Central memory CD8-positive, alpha-beta T cell (primary cell): ENCODE results near the gene BZW1.

ENCODE experiments used
- ATAC-seq: fragments of 150-1000 bp; cut with Tn5 transposase; replicated peaks from 2 replicates; pipeline ENCODE4 v1.10.0; 2022; ENCODE audit warnings: mild to moderate bottlenecking, moderate FRiP score, moderate number of reproducible peaks; ENCODE audit not compliant: poor library complexity, severe bottlenecking; ENCODE audit errors: extremely low read depth
- DNase-seq, 2 donors: peaks; one replicate each; pipeline ENCODE4 v3.0.0; 2021; ENCODE audit warnings: low spot score in 2 of 2
- H3K27ac Mint-ChIP-seq: one replicate; pipeline ENCODE4 v1.8.0; 2022; ENCODE audit warnings: low read depth, mild to moderate bottlenecking, moderate library complexity, mixed read lengths
- H3K27me3 Mint-ChIP-seq: one replicate; pipeline ENCODE4 v1.8.0; 2022; ENCODE audit warnings: mixed read lengths
- H3K36me3 Mint-ChIP-seq: one replicate; pipeline ENCODE4 v1.8.0; 2022; ENCODE audit warnings: mild to moderate bottlenecking, moderate library complexity, mixed read lengths; ENCODE audit not compliant: insufficient read depth
- H3K4me1 Mint-ChIP-seq: one replicate; pipeline ENCODE4 v1.8.0; 2022; ENCODE audit warnings: mixed read lengths
- H3K4me3 Mint-ChIP-seq: one replicate; pipeline ENCODE4 v1.8.0; 2022; ENCODE audit warnings: mild to moderate bottlenecking, moderate library complexity, mixed read lengths
- H3K9me3 Mint-ChIP-seq: one replicate; pipeline ENCODE4 v1.8.0; 2022; ENCODE audit warnings: mixed read lengths

BZW1 gene

DNA sequence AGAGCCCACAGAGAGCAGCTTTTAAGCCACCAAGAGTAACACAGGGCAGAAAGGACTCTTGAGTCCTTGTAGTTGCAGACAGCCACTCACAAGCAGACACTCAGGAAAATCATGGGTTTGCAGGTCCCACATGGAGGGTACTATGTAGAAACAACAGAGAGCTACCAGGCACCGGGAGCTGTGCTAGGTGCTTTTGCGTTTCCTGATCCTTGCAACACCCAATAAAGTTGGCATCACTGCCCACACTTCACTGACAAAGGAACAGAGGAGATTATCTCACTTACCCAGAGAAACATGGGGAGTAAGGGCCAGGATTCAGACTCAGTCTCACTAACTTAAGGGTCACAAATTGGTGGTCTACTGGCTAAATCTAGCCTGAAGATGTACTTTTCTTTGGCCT is 32.5 kb upstream of the BZW1 start:
- Mint-ChIP-seq H3K9me3 (no peaks in the 10 kb centered on the region), H3K4me3 (no peak overlapping the region), H3K4me1 (no peaks in the 10 kb centered on the region), H3K36me3 (no peaks in the 10 kb centered on the region), H3K27ac (no peak overlapping the region), H3K27me3 (no peaks in the 10 kb centered on the region)
- no peak for ATAC-seq
- DNase-seq: no peak

DNA sequence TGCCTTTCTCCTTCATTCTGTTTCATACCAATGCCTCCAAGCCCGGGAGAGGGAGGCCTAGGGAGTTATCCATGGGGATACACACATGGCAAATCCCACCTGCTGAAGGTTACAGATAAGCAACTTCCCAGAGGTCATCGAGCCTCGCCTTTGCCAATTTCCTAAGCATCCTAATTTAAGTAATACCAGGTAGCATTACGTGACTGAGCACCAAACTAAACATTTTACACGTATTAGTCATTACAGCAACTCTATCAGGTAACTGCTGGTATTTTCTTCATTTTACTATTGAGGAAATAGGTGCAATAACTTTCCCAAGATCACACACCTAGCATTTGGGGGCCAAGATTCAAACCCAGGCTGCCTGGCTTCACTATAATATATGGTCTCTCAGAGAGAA is 30.1 kb upstream of the BZW1 start:
- ATAC-seq (no peak), DNase-seq (no peak)
- no peak overlapping the region for H3K4me3 Mint-ChIP-seq
- no peaks in the 10 kb centered on the region for H3K9me3 Mint-ChIP-seq
- H3K36me3 Mint-ChIP-seq: no peaks in the 10 kb centered on the region
- no peak overlapping the region for H3K27ac Mint-ChIP-seq
- no peaks in the 10 kb centered on the region for H3K4me1 Mint-ChIP-seq
- no peaks in the 10 kb centered on the region for H3K27me3 Mint-ChIP-seq

- Mint-ChIP-seq H3K4me1 (no peaks in the 10 kb centered on the region), H3K4me3 (no peak overlapping the region), H3K36me3 (no peaks in the 10 kb centered on the region)
Measured at GRCh38 chr2:200782251-200782650, 29.5 kb upstream of the BZW1 start.

DNA sequence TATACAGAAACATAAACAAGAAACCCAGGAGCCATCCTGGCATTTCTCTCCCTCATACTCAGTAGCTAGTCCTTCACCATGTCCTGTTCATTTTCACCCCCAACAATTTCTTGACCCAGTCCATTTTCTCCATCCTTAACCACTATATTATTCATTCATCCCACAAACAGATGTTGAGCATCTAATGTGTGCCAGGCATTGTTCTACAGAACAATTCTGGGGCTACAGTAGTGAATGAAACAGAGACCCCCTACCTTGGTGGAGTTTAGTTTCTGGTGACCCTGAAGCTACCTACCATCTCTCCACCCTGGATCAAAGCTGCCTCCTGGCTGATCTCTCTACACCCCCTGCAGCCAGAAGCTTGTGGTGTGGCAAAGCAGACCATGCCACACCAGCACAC is 27.5 kb upstream of the BZW1 start:
- Mint-ChIP-seq H3K27ac (no peak overlapping the region), H3K4me3 (no peak overlapping the region), H3K4me1 (no peaks in the 10 kb centered on the region), H3K27me3 (peaks cover 16% of the 10 kb centered on the region), H3K36me3 (no peaks in the 10 kb centered on the region), H3K9me3 (no peaks in the 10 kb centered on the region)
- no peak for ATAC-seq
- no peak for DNase-seq

More at GRCh38 chr2:200782251-200782650, 29.5 kb upstream of the BZW1 start:
- DNase-seq (no peak), ATAC-seq (no peak)
- Mint-ChIP-seq H3K27ac (no peak overlapping the region), H3K27me3 (no peaks in the 10 kb centered on the region), H3K9me3 (no peaks in the 10 kb centered on the region)

- Mint-ChIP-seq H3K27me3 (peaks cover 27% of the 10 kb centered on the region), H3K9me3 (no peaks in the 10 kb centered on the region)
- no peak for ATAC-seq
Measured at GRCh38 chr2:200786423-200786822, 25.3 kb upstream of the BZW1 start.

GRCh38 chr2:200786826-200787225 is 24.9 kb upstream of the BZW1 start:
- Mint-ChIP-seq H3K36me3 (no peaks in the 10 kb centered on the region), H3K4me1 (no peaks in the 10 kb centered on the region), H3K27me3 (peaks cover 27% of the 10 kb centered on the region), H3K27ac (no peak overlapping the region), H3K4me3 (no peak overlapping the region), H3K9me3 (no peaks in the 10 kb centered on the region)
- ATAC-seq (no peak), DNase-seq (no peak)

More at GRCh38 chr2:200786423-200786822, 25.3 kb upstream of the BZW1 start:
- no peak for DNase-seq
- Mint-ChIP-seq H3K4me3 (no peak overlapping the region), H3K36me3 (no peaks in the 10 kb centered on the region), H3K27ac (no peak overlapping the region), H3K4me1 (no peaks in the 10 kb centered on the region)

DNA sequence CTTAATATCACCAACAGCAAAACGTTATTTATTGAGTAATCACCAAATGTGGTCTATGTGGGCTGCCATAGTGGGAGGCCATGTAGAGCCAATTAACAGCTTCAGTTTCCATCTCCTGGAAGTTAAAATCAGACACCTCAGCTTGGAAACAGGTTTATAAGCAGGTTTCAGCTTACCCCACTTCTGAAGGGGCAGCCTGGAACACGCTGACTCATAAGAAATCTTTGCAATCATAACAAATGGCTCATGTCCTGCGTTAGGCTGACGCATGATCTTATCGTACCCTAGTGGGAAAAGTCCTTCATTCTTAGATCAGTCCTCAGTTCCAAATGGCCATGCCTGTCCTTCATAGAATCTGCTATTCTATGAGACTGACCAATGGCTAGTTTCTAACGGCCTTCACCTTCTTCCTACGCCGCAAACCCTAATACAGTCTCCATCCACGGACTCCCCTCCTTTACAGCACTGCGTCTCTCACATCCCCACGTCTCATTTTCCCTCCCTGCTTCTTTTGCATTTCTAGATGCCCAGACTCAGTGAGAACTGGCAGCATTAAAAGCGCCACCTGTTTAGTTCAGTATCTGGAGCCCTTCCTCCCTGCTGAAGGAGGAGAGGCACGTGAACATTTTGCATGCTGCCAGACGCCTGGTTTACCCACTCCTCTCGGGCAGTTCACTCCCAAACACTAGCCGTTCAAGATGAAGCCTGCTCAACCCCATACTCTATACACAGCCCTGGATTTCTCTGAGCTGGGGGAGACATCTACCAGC is 24.2 kb upstream of the BZW1 start:
- Mint-ChIP-seq H3K36me3 (no peaks in the 10 kb centered on the region), H3K4me1 (no peaks in the 10 kb centered on the region), H3K4me3 (no peak overlapping the region), H3K27me3 (peaks cover 27% of the 10 kb centered on the region), H3K27ac (no peak overlapping the region), H3K9me3 (no peaks in the 10 kb centered on the region)
- DNase-seq (no peak), ATAC-seq (no peak)

GRCh38 chr2:200788121-200788718 is 23.5 kb upstream of the BZW1 start:
- H3K4me3 Mint-ChIP-seq: no peak overlapping the region
- DNase-seq (no peak), ATAC-seq (no peak)
- peaks cover 27% of the 10 kb centered on the region for H3K27me3 Mint-ChIP-seq
- no peaks in the 10 kb centered on the region for H3K36me3 Mint-ChIP-seq
- H3K27ac Mint-ChIP-seq: no peak overlapping the region
- no peaks in the 10 kb centered on the region for H3K4me1 Mint-ChIP-seq
- no peaks in the 10 kb centered on the region for H3K9me3 Mint-ChIP-seq

- Mint-ChIP-seq H3K4me1 (no peaks in the 10 kb centered on the region), H3K4me3 (no peak overlapping the region), H3K9me3 (no peaks in the 10 kb centered on the region), H3K27me3 (peaks cover 27% of the 10 kb centered on the region), H3K36me3 (no peaks in the 10 kb centered on the region), H3K27ac (no peak overlapping the region)
- ATAC-seq (no peak), DNase-seq (no peak)
Measured at GRCh38 chr2:200790185-200790584, 21.5 kb upstream of the BZW1 start.

DNA sequence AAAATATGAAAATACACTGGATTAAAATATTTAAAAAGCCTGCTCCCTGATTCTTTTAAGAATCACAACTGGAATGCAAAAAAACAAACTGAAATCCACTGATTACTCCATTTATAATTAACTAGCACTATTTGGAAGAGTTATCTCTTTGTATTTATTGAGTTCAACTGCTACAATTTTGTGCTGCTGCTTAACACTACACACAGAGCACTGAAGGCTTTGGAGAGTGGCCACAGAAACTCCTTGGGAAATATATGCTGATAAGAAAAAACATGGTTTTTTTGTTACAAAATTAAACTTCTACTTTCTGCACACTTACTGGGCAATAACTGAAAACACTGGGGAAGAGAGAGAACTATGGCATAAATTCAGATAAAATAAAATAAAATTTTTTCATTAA is 19.8 kb upstream of the BZW1 start:
- ATAC-seq (no peak), DNase-seq (no peak)
- Mint-ChIP-seq H3K27me3 (peaks cover 27% of the 10 kb centered on the region), H3K36me3 (no peaks in the 10 kb centered on the region), H3K9me3 (no peaks in the 10 kb centered on the region), H3K27ac (no peak overlapping the region), H3K4me1 (no peaks in the 10 kb centered on the region), H3K4me3 (no peak overlapping the region)

- Mint-ChIP-seq H3K4me1 (no peaks in the 10 kb centered on the region), H3K27ac (no peak overlapping the region), H3K27me3 (peaks cover 12% of the 10 kb centered on the region), H3K4me3 (no peak overlapping the region), H3K9me3 (no peaks in the 10 kb centered on the region), H3K36me3 (no peaks in the 10 kb centered on the region)
- DNase-seq (no peak), ATAC-seq (no peak)
Measured at GRCh38 chr2:200794143-200794542, 17.6 kb upstream of the BZW1 start.

DNA sequence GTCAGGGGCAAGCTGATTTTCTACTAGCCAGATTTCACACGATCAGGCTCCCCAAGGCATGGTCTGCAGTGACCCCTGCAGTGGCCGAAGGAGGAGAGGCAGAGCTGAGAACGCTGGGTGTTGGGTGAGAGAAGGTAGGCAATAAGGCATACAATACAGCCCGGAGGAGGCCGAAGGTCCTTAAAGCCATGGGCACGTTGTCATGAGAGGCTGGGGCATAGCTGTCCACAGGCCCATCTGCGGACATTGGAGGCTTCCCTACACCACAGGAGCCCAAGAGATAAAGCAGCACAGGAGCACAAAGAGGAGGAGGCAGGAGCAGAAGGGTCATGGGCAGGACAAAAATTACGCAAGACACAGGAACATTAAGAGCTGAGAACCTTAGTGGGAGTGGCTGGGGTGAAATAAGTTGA is 16.7 kb upstream of the BZW1 start:
- Mint-ChIP-seq H3K27ac (no peak overlapping the region), H3K36me3 (no peaks in the 10 kb centered on the region), H3K27me3 (peaks cover 8% of the 10 kb centered on the region), H3K4me3 (no peak overlapping the region), H3K4me1 (no peaks in the 10 kb centered on the region), H3K9me3 (no peaks in the 10 kb centered on the region)
- ATAC-seq (no peak), DNase-seq (no peak)

- ATAC-seq (no peak), DNase-seq (no peak)
- Mint-ChIP-seq H3K4me1 (no peaks in the 10 kb centered on the region), H3K9me3 (no peaks in the 10 kb centered on the region), H3K4me3 (no peak overlapping the region), H3K27ac (no peak overlapping the region), H3K36me3 (peaks cover 2% of the 10 kb centered on the region), H3K27me3 (no peaks in the 10 kb centered on the region)
Measured at GRCh38 chr2:200796561-200796960, 15.1 kb upstream of the BZW1 start.
